SK-N-SH (cell line): Measurements from ENCODE around the gene ARAP3. TPM values are rescaled to one million over a fixed set of nuclear protein-coding genes. Genes with fewer than 3 reads are reported as not detected.

Experiments
- CTCF ChIA-PET: fragments of 300-600, 350-600 bp; formaldehyde crosslinking; extraction: SDS; loops from one replicate; lab custom pipeline; 2021; lab: Yijun Ruan, JAX
- POLR2A ChIA-PET: fragments of 350-600 bp; sonication (Branson Sonifier 250); formaldehyde crosslinking; extraction: SDS; loops from one replicate; lab custom pipeline; 2020; ENCODE audit warnings: antibody characterized with exemption, inconsistent platforms; lab: Yijun Ruan, JAX
- DNase-seq: peaks from one replicate; pipeline ENCODE4 v3.0.0; 2012
- H2AFZ ChIP-seq: fragments of 200-600 bp; sonication (generic); 2 replicates; pipeline ENCODE4 v1.8.1; 2016; ENCODE audit warnings: antibody characterized with exemption, mild to moderate bottlenecking, low read depth
- H3F3A ChIP-seq: fragments of 200-600 bp; sonication (generic); replicated peaks from 2 replicates; pipeline ENCODE3; 2016; ENCODE audit warnings: antibody characterized with exemption, mild to moderate bottlenecking; ENCODE audit not compliant: insufficient read depth
- H3K27ac ChIP-seq, 2 experiments: fragments of 200-500 bp in 1 of 2; fragments of 200-600 bp in 1 of 2; sonication (Bioruptor generic) in 1 of 2; sonication (generic), shearing (Covaris generic) in 1 of 2; 2 replicates each; pipeline versions ENCODE4 v1.5.1 to v1.6.1; 2014 to 2016; ENCODE audit warnings: low read depth in 2 of 2, inconsistent platforms in 1 of 2, low read length in 1 of 2, mild to moderate bottlenecking in 1 of 2, mixed read lengths in 1 of 2
- H3K27me3 ChIP-seq: fragments of 200-600 bp; sonication (generic), shearing (Covaris generic); 2 replicates; pipeline ENCODE4 v1.6.1; 2016; ENCODE audit warnings: mixed run types; ENCODE audit not compliant: insufficient read depth
- H3K36me3 ChIP-seq, 2 experiments: fragments of 200-500 bp in 1 of 2; fragments of 200-600 bp in 1 of 2; sonication (Bioruptor generic) in 1 of 2; sonication (generic) in 1 of 2; replicated peaks in 1 of 2; 2 replicates each; pipeline versions ENCODE3 to v1.5.1; 2014 to 2016; ENCODE audit warnings: low read length in 1 of 2, mild to moderate bottlenecking in 1 of 2; ENCODE audit not compliant: insufficient read depth in 2 of 2, control insufficient read depth in 1 of 2
- H3K4me1 ChIP-seq, 2 experiments: fragments of 200-500 bp in 1 of 2; fragments of 200-600 bp in 1 of 2; sonication (Bioruptor generic) in 1 of 2; sonication (generic), shearing (Covaris generic) in 1 of 2; 2 replicates each; pipeline versions ENCODE4 v1.5.1 to v1.6.1; 2014 to 2016; ENCODE audit warnings: low read depth in 1 of 2, low read length in 1 of 2, mixed run types in 1 of 2; ENCODE audit not compliant: insufficient read depth in 2 of 2, control insufficient read depth in 1 of 2
- H3K4me2 ChIP-seq: fragments of 200-600 bp; sonication (generic), shearing (Covaris generic); 2 replicates; pipeline ENCODE4 v1.6.1; 2017; ENCODE audit warnings: mixed run types
- H3K4me3 ChIP-seq, 2 experiments: fragments of 200-500 bp in 1 of 2; fragments of 200-600 bp in 1 of 2; sonication (Bioruptor generic) in 1 of 2; sonication (generic), shearing (Covaris generic) in 1 of 2; 2 replicates each; pipeline versions ENCODE4 v1.5.1 to v1.8.1; 2014 to 2016; ENCODE audit warnings: low read depth in 2 of 2, inconsistent platforms in 1 of 2, low read length in 1 of 2, mild to moderate bottlenecking in 1 of 2, mixed read lengths in 1 of 2, moderate library complexity in 1 of 2
- H3K79me2 ChIP-seq: fragments of 200-600 bp; sonication (generic); 2 replicates; pipeline ENCODE4 v1.8.1; 2017; ENCODE audit warnings: mild to moderate bottlenecking; ENCODE audit not compliant: insufficient read depth
- H3K9ac ChIP-seq: fragments of 200-600 bp; sonication (generic); 2 replicates; pipeline ENCODE4 v1.6.1; 2017; ENCODE audit warnings: mixed run types
- H3K9me2 ChIP-seq: fragments of 200-600 bp; sonication (generic); 2 replicates; pipeline ENCODE4 v1.6.1; 2017; ENCODE audit warnings: mixed run types
- H3K9me3 ChIP-seq: fragments of 200-600 bp; sonication (generic); 2 replicates; pipeline ENCODE4 v1.6.1; 2017; ENCODE audit warnings: mixed run types, mild to moderate bottlenecking, moderate library complexity
- H4K20me1 ChIP-seq: fragments of 200-600 bp; sonication (generic); 2 replicates; pipeline ENCODE4 v1.6.1; 2017; ENCODE audit warnings: mild to moderate bottlenecking, mixed run types; ENCODE audit not compliant: insufficient read depth
- CHD2 ChIP-seq: fragments of 150-350 bp; IDR thresholded peaks from 2 replicates; pipeline ENCODE4 v1.6.1; 2018; ENCODE audit warnings: low read length; ENCODE audit not compliant: partially characterized antibody
- ELF1 ChIP-seq: IDR thresholded peaks from 2 replicates; pipeline ENCODE4 v1.4.0; 2012
- FOXJ3 ChIP-seq: sonication (generic); formaldehyde crosslinking; IDR thresholded peaks from 2 replicates; pipeline ENCODE4 v1.5.1; 2020; ENCODE audit warnings: mild to moderate bottlenecking, missing genetic modification reagents
- GABPA ChIP-seq: IDR thresholded peaks from 2 replicates; pipeline ENCODE4 v1.4.0; 2012; ENCODE audit warnings: low read depth, mild to moderate bottlenecking
- GATA2 ChIP-seq: sonication (generic); formaldehyde crosslinking; IDR thresholded peaks from 2 replicates; pipeline ENCODE4 v1.5.0; 2020; ENCODE audit warnings: mild to moderate bottlenecking, missing genetic modification reagents
- JUND ChIP-seq: IDR thresholded peaks from 2 replicates; pipeline ENCODE4 v1.4.0; 2012
- SMC3 ChIP-seq: IDR thresholded peaks from 2 replicates; pipeline ENCODE4 v1.6.1; 2012; ENCODE audit warnings: low read depth, low read length, improper control_type of control experiment
- TAF1 ChIP-seq: IDR thresholded peaks from 2 replicates; pipeline ENCODE4 v1.6.1; 2012; ENCODE audit warnings: low read depth, mild to moderate bottlenecking, low read length, moderate library complexity, borderline replicate concordance
- TEAD4 ChIP-seq: IDR thresholded peaks from 2 replicates; pipeline ENCODE4 v1.4.0; 2012; ENCODE audit warnings: mild to moderate bottlenecking, borderline replicate concordance; ENCODE audit not compliant: insufficient read depth
- WGBS: methylation state at CpG from one replicate; pipeline ENCODE4 v1.1.6; 2017; ENCODE audit warnings: low lambda C conversion rate; 5-methylcytosine and 5-hydroxymethylcytosine counted together
- polyA plus RNA-seq, 3 experiments: library from polyadenylated mRNA; depleted of rRNA; stranded (reverse); fragments of >200 nt; gene quantifications; 2 replicates each; pipeline ENCODE4 v1.2.3, GENCODE V29; 2012
- TF ChIP-seq, protein P1 (sequence below): IDR thresholded peaks from 2 replicates; pipeline ENCODE4 v1.6.1; 2012; ENCODE audit warnings: mild to moderate bottlenecking, low read depth, low read length, moderate library complexity
- TF ChIP-seq, protein P2 (sequence below): IDR thresholded peaks from 2 replicates; pipeline ENCODE4 v1.4.0; 2012; ENCODE audit warnings: low read depth, borderline replicate concordance
- TF ChIP-seq, protein P3 (sequence below): fragments of 150-350 bp; IDR thresholded peaks from 2 replicates; pipeline ENCODE4 v1.6.1; 2017; ENCODE audit warnings: antibody characterized with exemption, low read length, low read depth, borderline replicate concordance
- TF ChIP-seq, protein P4 (sequence below): IDR thresholded peaks from 2 replicates; pipeline ENCODE4 v1.4.0; 2012; ENCODE audit warnings: low read depth, borderline replicate concordance

The ARAP3 gene
- polyA plus RNA-seq, 1 of the 3 experiments (the other 2 are of a cell fraction), result 6.5 TPM

DNA sequence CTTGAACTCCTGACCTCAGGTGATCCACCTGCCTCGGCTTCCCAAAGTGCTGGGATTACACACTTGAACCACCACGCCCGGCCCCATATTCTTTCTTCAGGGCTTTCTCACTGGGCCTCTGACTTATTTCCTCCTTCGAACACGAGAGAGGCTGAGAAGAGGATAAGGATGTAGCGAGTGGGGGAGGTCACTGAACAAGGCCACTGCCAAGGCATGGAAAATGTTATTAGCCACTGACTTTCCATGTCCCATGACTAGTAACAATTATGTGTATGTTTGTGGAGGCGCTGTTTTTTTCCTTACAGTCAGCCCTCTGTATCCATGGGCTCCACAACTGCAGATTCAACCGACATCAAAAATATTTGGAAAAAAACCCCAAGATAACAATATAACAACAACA lies 18.5 kb downstream of the ARAP3 start:
- no peak overlapping the region for H3K9ac ChIP-seq
- no peak overlapping the region for H3K27ac ChIP-seq
- CTCF ChIA-PET, result interaction anchor here (0.6 to 3.4 kb wide), 6 partner anchors 11 to 873 kb away, joined by 3 to 36 read pairs (median 3); partner anchors contain the start of gene FCHSD1
- peaks cover 25 to 29% of the 10 kb centered on the region in 2 experiments for H3K36me3 ChIP-seq
- no peaks in the 10 kb centered on the region for H4K20me1 ChIP-seq
- no peak overlapping the region for H3K4me3 ChIP-seq
- H3F3A ChIP-seq, result peaks cover 6% of the 10 kb centered on the region
- no peak overlapping the region for H3K4me2 ChIP-seq
- POLR2A ChIA-PET, result interaction anchor here (0.5 kb wide), 1 partner anchor 12 kb away, joined by 3 read pairs; no protein-coding TSS in a partner anchor
- H3K4me1 ChIP-seq, result no peaks in the 10 kb centered on the region; a peak in 1 of 4 replicates
- H3K9me3 ChIP-seq, result no peaks in the 10 kb centered on the region
- H3K9me2 ChIP-seq, result no peaks in the 10 kb centered on the region
- H2AFZ ChIP-seq, result no peak overlapping the region
- no peak for DNase-seq
- TF ChIP-seq, protein P1, sequence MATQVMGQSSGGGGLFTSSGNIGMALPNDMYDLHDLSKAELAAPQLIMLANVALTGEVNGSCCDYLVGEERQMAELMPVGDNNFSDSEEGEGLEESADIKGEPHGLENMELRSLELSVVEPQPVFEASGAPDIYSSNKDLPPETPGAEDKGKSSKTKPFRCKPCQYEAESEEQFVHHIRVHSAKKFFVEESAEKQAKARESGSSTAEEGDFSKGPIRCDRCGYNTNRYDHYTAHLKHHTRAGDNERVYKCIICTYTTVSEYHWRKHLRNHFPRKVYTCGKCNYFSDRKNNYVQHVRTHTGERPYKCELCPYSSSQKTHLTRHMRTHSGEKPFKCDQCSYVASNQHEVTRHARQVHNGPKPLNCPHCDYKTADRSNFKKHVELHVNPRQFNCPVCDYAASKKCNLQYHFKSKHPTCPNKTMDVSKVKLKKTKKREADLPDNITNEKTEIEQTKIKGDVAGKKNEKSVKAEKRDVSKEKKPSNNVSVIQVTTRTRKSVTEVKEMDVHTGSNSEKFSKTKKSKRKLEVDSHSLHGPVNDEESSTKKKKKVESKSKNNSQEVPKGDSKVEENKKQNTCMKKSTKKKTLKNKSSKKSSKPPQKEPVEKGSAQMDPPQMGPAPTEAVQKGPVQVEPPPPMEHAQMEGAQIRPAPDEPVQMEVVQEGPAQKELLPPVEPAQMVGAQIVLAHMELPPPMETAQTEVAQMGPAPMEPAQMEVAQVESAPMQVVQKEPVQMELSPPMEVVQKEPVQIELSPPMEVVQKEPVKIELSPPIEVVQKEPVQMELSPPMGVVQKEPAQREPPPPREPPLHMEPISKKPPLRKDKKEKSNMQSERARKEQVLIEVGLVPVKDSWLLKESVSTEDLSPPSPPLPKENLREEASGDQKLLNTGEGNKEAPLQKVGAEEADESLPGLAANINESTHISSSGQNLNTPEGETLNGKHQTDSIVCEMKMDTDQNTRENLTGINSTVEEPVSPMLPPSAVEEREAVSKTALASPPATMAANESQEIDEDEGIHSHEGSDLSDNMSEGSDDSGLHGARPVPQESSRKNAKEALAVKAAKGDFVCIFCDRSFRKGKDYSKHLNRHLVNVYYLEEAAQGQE, result no peak
- TF ChIP-seq FOXJ3 (CRISPR knock-in tag) (no peak), ELF1 (no peak), GATA2 (no peak)
- H3K79me2 ChIP-seq, result no peaks in the 10 kb centered on the region
- no peaks in the 10 kb centered on the region for H3K27me3 ChIP-seq
- WGBS, result 97% methylated on average over 8 of the region's 8 CpGs

DNA sequence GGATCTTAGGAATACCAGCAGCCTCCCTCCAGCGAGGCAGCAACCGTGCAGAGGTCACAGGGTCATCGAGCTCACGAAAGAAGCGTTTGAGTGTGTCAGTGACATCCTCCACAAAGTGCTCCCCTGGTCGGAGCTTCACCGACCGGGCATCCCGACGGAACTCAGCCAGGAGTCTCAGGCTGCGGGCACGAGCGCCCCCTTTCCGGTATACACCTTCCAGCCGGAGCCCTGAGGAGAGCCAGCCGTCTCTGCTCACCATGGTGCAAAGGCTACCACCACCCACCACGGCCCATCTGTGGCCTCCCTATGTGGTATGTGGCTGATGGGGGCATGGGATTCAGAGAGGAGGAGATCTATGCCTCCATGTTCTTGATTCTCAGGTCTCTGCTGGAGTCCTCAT lies 20.0 kb downstream of the ARAP3 start:
- ChIA-PET POLR2A (no interaction called here), CTCF (interaction anchor here (1.2 to 2.3 kb wide), 3 partner anchors 30 to 874 kb away, joined by 3 to 11 read pairs (median 3); no protein-coding TSS in a partner anchor)
- WGBS, result 91% methylated on average over 13 of the region's 17 CpGs

DNA sequence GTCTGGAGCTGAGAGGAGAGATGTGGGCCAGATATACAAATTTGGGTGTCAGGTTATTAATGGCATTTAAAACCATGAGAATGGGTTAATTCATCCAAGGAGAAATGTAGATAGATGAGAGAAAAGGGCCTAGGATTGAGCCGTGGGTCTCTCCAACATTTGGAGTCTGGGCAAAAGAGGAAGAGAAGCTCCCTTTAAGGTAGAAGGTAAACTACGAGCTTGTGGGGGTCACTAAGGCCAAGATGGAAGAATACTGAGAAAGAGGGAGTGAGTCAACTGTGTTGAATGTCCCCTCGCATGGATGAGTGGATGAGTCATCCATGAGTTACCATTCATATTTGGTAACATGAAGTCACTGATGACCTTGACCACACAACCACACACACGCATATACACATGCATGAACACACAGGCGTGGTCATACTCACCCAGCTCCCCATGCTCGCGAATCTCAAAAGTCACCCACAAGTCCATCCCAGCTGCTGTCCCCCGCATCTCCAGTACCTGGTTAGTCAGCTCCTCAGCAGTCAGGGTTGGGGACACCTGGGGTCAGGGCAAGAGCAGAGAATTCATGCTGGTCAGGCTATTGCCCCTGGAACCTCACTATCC lies 24.0 kb downstream of the ARAP3 start:
- no peaks in the 10 kb centered on the region for H3F3A ChIP-seq
- peaks cover 20 to 59% of the 10 kb centered on the region in 2 experiments for H3K36me3 ChIP-seq
- ChIA-PET CTCF (interaction anchor here (1.1 to 2.7 kb wide), 5 partner anchors 9 to 311 kb away, joined by 3 to 17 read pairs (median 8); partner anchors contain the start of gene DIAPH1), POLR2A (interaction anchor here (1.7 to 2.5 kb wide), 2 partner anchors 18 to 22 kb away, joined by 3 to 9 read pairs; partner anchors contain the start of genes HDAC3 and RELL2)
- H3K27ac ChIP-seq, result peak overlapping the region in 1 of 2 experiments; percentile 48; a peak in 2 of 4 replicates
- no peak overlapping the region for H3K4me2 ChIP-seq
- no peaks in the 10 kb centered on the region for H3K9me3 ChIP-seq
- H3K27me3 ChIP-seq, result no peaks in the 10 kb centered on the region
- no peak for DNase-seq
- no peak overlapping the region for H3K4me3 ChIP-seq
- no peaks in the 10 kb centered on the region for H3K79me2 ChIP-seq
- no peak overlapping the region for H3K9ac ChIP-seq
- H3K9me2 ChIP-seq, result no peaks in the 10 kb centered on the region
- WGBS, result 71% methylated on average over 8 of the region's 8 CpGs
- H4K20me1 ChIP-seq, result no peaks in the 10 kb centered on the region
- H3K4me1 ChIP-seq, result peaks cover 0 to 8% of the 10 kb centered on the region in 2 experiments; a peak in 2 of 4 replicates
- no peak overlapping the region for H2AFZ ChIP-seq
- TF ChIP-seq JUND (peak; percentile 62; the same call in 1 of the 2 replicates), TEAD4 (no peak), SMC3 (no peak), CHD2 (no peak)
- TF ChIP-seq, protein P2, sequence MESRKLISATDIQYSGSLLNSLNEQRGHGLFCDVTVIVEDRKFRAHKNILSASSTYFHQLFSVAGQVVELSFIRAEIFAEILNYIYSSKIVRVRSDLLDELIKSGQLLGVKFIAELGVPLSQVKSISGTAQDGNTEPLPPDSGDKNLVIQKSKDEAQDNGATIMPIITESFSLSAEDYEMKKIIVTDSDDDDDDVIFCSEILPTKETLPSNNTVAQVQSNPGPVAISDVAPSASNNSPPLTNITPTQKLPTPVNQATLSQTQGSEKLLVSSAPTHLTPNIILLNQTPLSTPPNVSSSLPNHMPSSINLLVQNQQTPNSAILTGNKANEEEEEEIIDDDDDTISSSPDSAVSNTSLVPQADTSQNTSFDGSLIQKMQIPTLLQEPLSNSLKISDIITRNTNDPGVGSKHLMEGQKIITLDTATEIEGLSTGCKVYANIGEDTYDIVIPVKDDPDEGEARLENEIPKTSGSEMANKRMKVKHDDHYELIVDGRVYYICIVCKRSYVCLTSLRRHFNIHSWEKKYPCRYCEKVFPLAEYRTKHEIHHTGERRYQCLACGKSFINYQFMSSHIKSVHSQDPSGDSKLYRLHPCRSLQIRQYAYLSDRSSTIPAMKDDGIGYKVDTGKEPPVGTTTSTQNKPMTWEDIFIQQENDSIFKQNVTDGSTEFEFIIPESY, result no peak
- TF ChIP-seq, protein P3, sequence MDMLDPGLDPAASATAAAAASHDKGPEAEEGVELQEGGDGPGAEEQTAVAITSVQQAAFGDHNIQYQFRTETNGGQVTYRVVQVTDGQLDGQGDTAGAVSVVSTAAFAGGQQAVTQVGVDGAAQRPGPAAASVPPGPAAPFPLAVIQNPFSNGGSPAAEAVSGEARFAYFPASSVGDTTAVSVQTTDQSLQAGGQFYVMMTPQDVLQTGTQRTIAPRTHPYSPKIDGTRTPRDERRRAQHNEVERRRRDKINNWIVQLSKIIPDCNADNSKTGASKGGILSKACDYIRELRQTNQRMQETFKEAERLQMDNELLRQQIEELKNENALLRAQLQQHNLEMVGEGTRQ, result no peak
- TF ChIP-seq, protein P4, sequence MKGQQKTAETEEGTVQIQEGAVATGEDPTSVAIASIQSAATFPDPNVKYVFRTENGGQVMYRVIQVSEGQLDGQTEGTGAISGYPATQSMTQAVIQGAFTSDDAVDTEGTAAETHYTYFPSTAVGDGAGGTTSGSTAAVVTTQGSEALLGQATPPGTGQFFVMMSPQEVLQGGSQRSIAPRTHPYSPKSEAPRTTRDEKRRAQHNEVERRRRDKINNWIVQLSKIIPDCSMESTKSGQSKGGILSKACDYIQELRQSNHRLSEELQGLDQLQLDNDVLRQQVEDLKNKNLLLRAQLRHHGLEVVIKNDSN, result no peak

More for the DNA sequence above, 20.0 kb downstream of the ARAP3 start:
- DNase-seq, result no peak
- Histone ChIP-seq H2AFZ (no peak overlapping the region), H3K27ac (no peak overlapping the region), H4K20me1 (no peaks in the 10 kb centered on the region), H3K9ac (no peak overlapping the region), H3K4me1 (peaks cover 0 to 8% of the 10 kb centered on the region in 2 experiments; a peak in 3 of 4 replicates), H3K9me2 (no peaks in the 10 kb centered on the region), H3F3A (peaks cover 6% of the 10 kb centered on the region), H3K9me3 (no peaks in the 10 kb centered on the region), H3K4me2 (no peak overlapping the region), H3K79me2 (no peaks in the 10 kb centered on the region)
- TF ChIP-seq GABPA, result no peak
- TF ChIP-seq TAF1, result no peak
- no peak for TF ChIP-seq JUND
- TF ChIP-seq, all 33 proteins: peak for 0
- no peak overlapping the region for H3K4me3 ChIP-seq
- H3K36me3 ChIP-seq, result peaks cover 32 to 37% of the 10 kb centered on the region in 2 experiments
- no peaks in the 10 kb centered on the region for H3K27me3 ChIP-seq
